Activated CD4-positive, alpha-beta T cell treated with anti-CD3 and anti-CD28 coated beads, Interleukin-2, amount 10 ng/mL, durations not matched to agents 7 days and 5 days (primary cell): ENCODE data around the gene HOXC13. TPM values are rescaled to one million over a fixed set of nuclear protein-coding genes. Genes with fewer than 3 reads are reported as not detected.

Experiments
- CTCF ChIA-PET: fragments of 350-600 bp; sonication (Branson Sonifier 250); formaldehyde crosslinking; loops from one replicate; lab custom pipeline; 2021; ENCODE audit warnings: antibody characterized with exemption; lab: Charles Lee
- POLR2A ChIA-PET: fragments of 350-600 bp; sonication (Branson Sonifier 250); formaldehyde crosslinking; loops from one replicate; lab custom pipeline; 2021; ENCODE audit warnings: antibody characterized with exemption; lab: Charles Lee
- DNase-seq: peaks from one replicate; pipeline ENCODE4 v3.0.0-alpha.2; 2020
- H3K27ac Mint-ChIP-seq: one replicate; pipeline ENCODE4 v1.8.0; 2021; ENCODE audit warnings: mild to moderate bottlenecking, moderate library complexity, mixed read lengths
- H3K27me3 Mint-ChIP-seq: one replicate; pipeline ENCODE4 v1.8.0; 2021; ENCODE audit warnings: mixed read lengths
- H3K36me3 Mint-ChIP-seq: one replicate; pipeline ENCODE4 v1.8.0; 2021; ENCODE audit warnings: low read depth, mixed read lengths
- H3K4me1 Mint-ChIP-seq: one replicate; pipeline ENCODE4 v1.8.0; 2021; ENCODE audit warnings: mixed read lengths
- H3K4me3 Mint-ChIP-seq: one replicate; pipeline ENCODE4 v1.8.0; 2021; ENCODE audit warnings: mild to moderate bottlenecking, moderate library complexity, mixed read lengths
- H3K9me3 Mint-ChIP-seq: one replicate; pipeline ENCODE4 v1.8.0; 2021; ENCODE audit warnings: mixed read lengths
- total RNA-seq, 2 experiments: library from RNA; stranded (reverse); gene quantifications; one replicate each; pipeline ENCODE4 v1.2.3, GENCODE V29; 2021

The HOXC13 gene
- total RNA-seq, 2 experiments from 2014 or later, result not detected

GRCh38 chr12:53952871-53953734 is 14.5 kb downstream of the HOXC13 start:
- Mint-ChIP-seq H3K4me1 (peaks cover 7% of the 10 kb centered on the region), H3K27ac (peak overlapping the region; percentile 33), H3K27me3 (peaks cover 95% of the 10 kb centered on the region), H3K36me3 (peaks cover 3% of the 10 kb centered on the region), H3K9me3 (no peaks in the 10 kb centered on the region), H3K4me3 (peak overlapping the region; percentile 53)
- CTCF ChIA-PET, result interaction anchor here (0.9 to 4.5 kb wide), 8 partner anchors 9 to 241 kb away, joined by 3 to 20 read pairs (median 4); partner anchors contain the start of genes HOXC10, HOXC5 and HOXC9
- POLR2A ChIA-PET, result no interaction called here
- no peak for DNase-seq

GRCh38 chr12:53953831-53954693 is 15.4 kb downstream of the HOXC13 start:
- Mint-ChIP-seq H3K27me3 (peaks cover 94% of the 10 kb centered on the region), H3K4me1 (peaks cover 7% of the 10 kb centered on the region), H3K36me3 (peaks cover 3% of the 10 kb centered on the region), H3K9me3 (no peaks in the 10 kb centered on the region), H3K27ac (peak overlapping the region; percentile 73), H3K4me3 (no peak overlapping the region)
- ChIA-PET POLR2A (no interaction called here), CTCF (interaction anchor here (0.9 to 4.5 kb wide), 8 partner anchors 8 to 100 kb away, joined by 3 to 20 read pairs (median 3); partner anchors contain the start of genes HOXC10, HOXC5 and HOXC9)
- no peak for DNase-seq

GRCh38 chr12:53954694-53955035 is 16.0 kb downstream of the HOXC13 start, which contains the start of gene HOXC12:
Gene HOXC12 (plus strand): TSS chr12:53954903. CDS start chr12:53954930, 27 bp downstream.
- POLR2A ChIA-PET, result no interaction called here
- H3K9me3 Mint-ChIP-seq, result no peaks in the 10 kb centered on the region
- H3K27ac Mint-ChIP-seq, result peak within 1 kb of the TSS; percentile 73
- peaks cover 7% of the 10 kb centered on the region for H3K4me1 Mint-ChIP-seq
- peaks cover 3% of the 10 kb centered on the region for H3K36me3 Mint-ChIP-seq
- CTCF ChIA-PET, result interaction anchor here (1.2 to 4.5 kb wide), 6 partner anchors 14 to 100 kb away, joined by 3 to 20 read pairs (median 3); partner anchors contain the start of genes HOXC10 and HOXC5
- H3K27me3 Mint-ChIP-seq, result peaks cover 94% of the 10 kb centered on the region
- no peak for DNase-seq
- peak within 1 kb of the TSS; percentile 58 for H3K4me3 Mint-ChIP-seq

GRCh38 chr12:53955036-53955775 is 16.6 kb downstream of the HOXC13 start:
- ChIA-PET POLR2A (no interaction called here), CTCF (interaction anchor here (1.2 to 4.5 kb wide), 5 partner anchors 13 to 78 kb away, joined by 3 to 20 read pairs (median 3); partner anchors contain the start of genes HOXC10 and HOXC5)
- Mint-ChIP-seq H3K27ac (no peak overlapping the region), H3K27me3 (peaks cover 94% of the 10 kb centered on the region), H3K9me3 (no peaks in the 10 kb centered on the region), H3K4me1 (peaks cover 7% of the 10 kb centered on the region), H3K36me3 (peaks cover 3% of the 10 kb centered on the region), H3K4me3 (peak overlapping the region; percentile 58)
- DNase-seq, result no peak

- Mint-ChIP-seq H3K27me3 (peaks cover 92% of the 10 kb centered on the region), H3K27ac (peak overlapping the region; percentile 17), H3K4me1 (peaks cover 8% of the 10 kb centered on the region), H3K4me3 (peak overlapping the region; percentile 58), H3K9me3 (no peaks in the 10 kb centered on the region), H3K36me3 (peaks cover 3% of the 10 kb centered on the region)
- POLR2A ChIA-PET, result no interaction called here
- CTCF ChIA-PET, result interaction anchor here (1.3 to 4.5 kb wide), 2 partner anchors 13 to 30 kb away, joined by 3 to 20 read pairs; partner anchors contain the start of gene HOXC10
- DNase-seq, result no peak
These were observed 17.2 kb downstream of the HOXC13 start for GRCh38 chr12:53955776-53956250.

- POLR2A ChIA-PET, result no interaction called here
- no peak overlapping the region for H3K4me3 Mint-ChIP-seq
- H3K27me3 Mint-ChIP-seq, result peaks cover 88% of the 10 kb centered on the region
These were observed 17.7 kb downstream of the HOXC13 start for GRCh38 chr12:53956251-53956887.

GRCh38 chr12:53956914-53957536 is 18.4 kb downstream of the HOXC13 start:
- Mint-ChIP-seq H3K9me3 (no peaks in the 10 kb centered on the region), H3K36me3 (peaks cover 3% of the 10 kb centered on the region), H3K27ac (no peak overlapping the region), H3K4me3 (no peak overlapping the region), H3K4me1 (peaks cover 8% of the 10 kb centered on the region), H3K27me3 (peaks cover 88% of the 10 kb centered on the region)
- POLR2A ChIA-PET, result no interaction called here
- DNase-seq, result no peak
- CTCF ChIA-PET, result interaction anchor here (4.5 kb wide), 1 partner anchor 29 kb away, joined by 20 read pairs; the partner anchor contains the start of gene HOXC10

More at GRCh38 chr12:53956251-53956887, 17.7 kb downstream of the HOXC13 start:
- no peak for DNase-seq
- CTCF ChIA-PET, result interaction anchor here (4.5 kb wide), 1 partner anchor 30 kb away, joined by 20 read pairs; the partner anchor contains the start of gene HOXC10
- Mint-ChIP-seq H3K27ac (no peak overlapping the region), H3K36me3 (peaks cover 3% of the 10 kb centered on the region), H3K4me1 (peaks cover 8% of the 10 kb centered on the region), H3K9me3 (no peaks in the 10 kb centered on the region)

- Mint-ChIP-seq H3K27ac (no peak overlapping the region), H3K4me1 (peaks cover 8% of the 10 kb centered on the region), H3K27me3 (peaks cover 86% of the 10 kb centered on the region), H3K4me3 (no peak overlapping the region), H3K9me3 (no peaks in the 10 kb centered on the region), H3K36me3 (peaks cover 3% of the 10 kb centered on the region)
- ChIA-PET CTCF (interaction anchor here (1.1 to 1.7 kb wide), 2 partner anchors 24 to 48 kb away, joined by 3 to 5 read pairs; no protein-coding TSS in a partner anchor), POLR2A (no interaction called here)
- DNase-seq, result no peak
These were observed 19.5 kb downstream of the HOXC13 start for GRCh38 chr12:53958128-53958527.

- H3K4me3 Mint-ChIP-seq, result no peak overlapping the region
- DNase-seq, result no peak
- H3K27ac Mint-ChIP-seq, result no peak overlapping the region
- H3K9me3 Mint-ChIP-seq, result no peaks in the 10 kb centered on the region
- H3K4me1 Mint-ChIP-seq, result peaks cover 11% of the 10 kb centered on the region
- no peaks in the 10 kb centered on the region for H3K36me3 Mint-ChIP-seq
- peaks cover 85% of the 10 kb centered on the region for H3K27me3 Mint-ChIP-seq
- ChIA-PET POLR2A (interaction anchor here (0.7 kb wide), 1 partner anchor 19 kb away, joined by 3 read pairs; no protein-coding TSS in a partner anchor), CTCF (interaction anchor here (1.0 to 1.7 kb wide), 5 partner anchors 10 to 74 kb away, joined by 3 to 5 read pairs (median 3); partner anchors contain the start of gene HOXC5)
These were observed 20.7 kb downstream of the HOXC13 start for GRCh38 chr12:53959314-53959713.

GRCh38 chr12:53960187-53961024 is 21.8 kb downstream of the HOXC13 start:
- Mint-ChIP-seq H3K27ac (peak overlapping the region; percentile 5), H3K27me3 (peaks cover 88% of the 10 kb centered on the region), H3K4me3 (peak overlapping the region; percentile 6), H3K9me3 (no peaks in the 10 kb centered on the region), H3K36me3 (peaks cover 1% of the 10 kb centered on the region), H3K4me1 (peaks cover 16% of the 10 kb centered on the region)
- CTCF ChIA-PET, result interaction anchor here (1.2 to 1.5 kb wide), 2 partner anchors 12 to 39 kb away, joined by 3 read pairs; partner anchors contain the start of gene HOXC9
- POLR2A ChIA-PET, result no interaction called here
- DNase-seq, result no peak
